ENCODE data around the gene TMCC1.
A peak's percentile ranks its signal among the peaks of the same experiment; 100 is the strongest.
"Not testable (repeated sequence)": the region's sequence is repeated elsewhere in the genome, so short reads cannot be mapped to it uniquely, and the experiment has no call there.

TMCC1 gene

GRCh38 chr3:129727707-129728106 is 165.8 kb downstream of the TMCC1 start:
- DNase-seq (ENCODE audit: low spot score): no peak

DNA sequence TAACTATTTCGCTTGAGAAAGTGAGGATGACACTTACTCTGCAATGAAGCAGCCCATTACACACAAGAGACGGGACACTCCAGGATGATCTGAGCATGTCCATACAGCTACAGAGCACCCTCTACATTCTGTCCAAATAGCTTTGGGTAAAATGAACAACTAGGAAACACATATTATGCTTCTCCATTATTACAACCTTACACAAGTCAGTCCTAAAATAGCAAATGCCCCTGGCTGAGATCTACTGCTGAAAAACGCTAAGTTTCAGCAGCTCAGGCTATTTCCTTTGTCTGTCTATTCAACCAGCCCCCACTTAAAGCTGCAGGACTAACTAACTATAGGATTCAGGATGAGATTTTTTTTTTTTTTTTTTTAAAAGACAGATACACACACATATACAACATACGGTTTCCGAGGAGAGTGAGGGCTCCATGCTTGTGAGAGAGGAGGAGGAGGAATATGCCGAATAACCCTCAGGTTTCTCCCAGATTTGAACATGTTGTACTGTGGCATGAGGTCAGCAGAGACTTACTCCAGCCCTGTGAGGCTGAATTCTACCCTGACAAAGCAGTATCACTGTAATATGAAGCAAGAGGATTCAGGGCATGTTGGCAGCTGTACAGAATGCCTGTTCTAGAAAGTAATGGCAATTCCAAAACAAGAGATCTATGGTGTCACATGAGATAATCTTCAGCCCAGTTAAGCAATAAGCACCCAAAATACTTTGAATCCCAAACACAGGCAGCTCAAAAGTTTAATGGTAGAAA is 169.8 kb downstream of the TMCC1 start:
- no peak for DNase-seq (ENCODE audit: low spot score)

- no peak for DNase-seq (ENCODE audit: low spot score)
These were observed 171.0 kb downstream of the TMCC1 start for GRCh38 chr3:129722527-129722926.

DNA sequence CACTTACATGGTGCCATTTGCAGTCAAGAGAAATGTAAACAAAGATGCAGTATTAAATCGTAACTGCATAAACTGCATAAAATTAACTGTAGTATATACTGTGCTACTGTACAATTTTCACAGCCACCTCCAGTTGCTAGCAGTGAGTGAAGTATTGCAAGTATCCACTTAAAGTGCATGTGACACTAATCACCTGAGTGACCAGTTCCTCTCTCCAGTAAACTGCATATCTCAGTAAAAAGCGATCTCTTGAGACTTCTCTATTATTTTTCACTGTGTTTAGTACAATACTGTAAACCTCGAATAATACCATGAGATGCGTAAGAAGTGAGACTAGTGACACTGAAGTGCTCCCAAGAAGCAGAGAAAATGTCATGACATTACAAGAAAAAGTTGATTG is 175.3 kb downstream of the TMCC1 start:
- no peak for DNase-seq (ENCODE audit: low spot score)

GRCh38 chr3:129715854-129716253 is 177.7 kb downstream of the TMCC1 start:
- DNase-seq (ENCODE audit: low spot score): no peak

GRCh38 chr3:129708328-129708861 is 185.1 kb downstream of the TMCC1 start:
- DNase-seq (ENCODE audit: low spot score): no peak

GRCh38 chr3:129705274-129705673 is 188.2 kb downstream of the TMCC1 start:
- no peak for DNase-seq (ENCODE audit: low spot score)

GRCh38 chr3:129703913-129704312 is 189.6 kb downstream of the TMCC1 start:
- no peak for DNase-seq (ENCODE audit: low spot score)

GRCh38 chr3:129702934-129703712 is 190.4 kb downstream of the TMCC1 start:
- no peak for DNase-seq (ENCODE audit: low spot score)

GRCh38 chr3:129701161-129701560 is 192.3 kb downstream of the TMCC1 start:
- no peak for DNase-seq (ENCODE audit: low spot score)

DNA sequence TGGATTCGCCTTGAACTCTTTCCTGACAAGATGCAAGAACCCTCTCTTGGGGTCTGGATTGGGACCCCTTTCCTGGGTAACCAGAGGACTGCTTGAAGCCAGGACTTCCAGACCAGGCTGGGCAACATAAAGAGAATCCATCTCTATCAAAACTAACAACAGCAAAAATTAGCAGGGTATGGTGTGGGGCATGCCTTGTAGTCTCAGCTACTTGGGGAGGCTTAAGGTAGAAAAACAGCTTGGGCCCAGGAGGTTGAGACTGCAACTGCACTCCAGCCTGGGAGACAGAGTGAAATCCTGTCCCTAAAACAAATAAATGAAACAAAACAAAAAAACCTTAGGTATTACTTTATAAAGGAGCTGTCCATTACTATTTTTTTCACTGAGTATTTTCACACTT is 193.9 kb downstream of the TMCC1 start:
- no peak for DNase-seq (ENCODE audit: low spot score)

DNA sequence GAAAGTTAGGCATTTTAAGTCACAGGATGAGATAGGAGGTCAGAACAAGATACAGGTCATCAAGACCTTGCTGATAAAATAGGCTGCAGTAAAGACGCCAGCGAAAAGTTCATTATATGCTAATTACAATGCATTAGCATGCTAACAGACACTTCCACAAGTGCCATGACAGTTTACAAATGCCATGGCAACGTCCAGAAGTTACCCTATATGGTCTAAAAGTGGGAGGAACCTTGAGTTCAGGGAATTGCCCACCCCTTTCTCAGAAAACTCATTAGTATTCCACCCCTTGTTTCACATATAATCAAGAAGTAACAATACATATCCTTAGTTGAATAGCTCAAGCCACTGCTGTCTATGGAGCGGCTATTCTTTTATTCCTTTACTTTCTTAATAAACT is 194.3 kb downstream of the TMCC1 start:
- DNase-seq (ENCODE audit: low spot score): no peak

GRCh38 chr3:129697229-129697969 is 196.1 kb downstream of the TMCC1 start:
- no peak for DNase-seq (ENCODE audit: low spot score)

DNA sequence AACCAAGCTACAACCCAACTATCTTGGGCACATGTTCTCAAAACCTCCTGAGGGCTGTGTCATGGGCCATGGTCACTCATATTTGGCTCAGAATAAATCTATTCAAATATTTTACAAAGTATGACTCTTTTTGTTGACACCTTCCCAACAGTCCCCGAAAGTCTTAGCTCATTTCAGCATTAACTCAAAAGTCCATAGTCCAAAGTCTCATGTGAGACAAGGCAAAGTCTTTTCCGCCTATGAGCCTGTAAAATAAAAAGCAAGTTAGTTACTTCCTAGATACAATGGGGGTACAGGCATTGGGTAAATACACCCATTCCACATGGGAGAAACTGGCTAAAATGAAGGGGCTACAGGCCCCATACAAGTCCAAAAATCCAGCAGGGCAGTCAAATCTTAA is 197.1 kb downstream of the TMCC1 start:
- not testable (repeated sequence) for DNase-seq (ENCODE audit: low spot score)

DNA sequence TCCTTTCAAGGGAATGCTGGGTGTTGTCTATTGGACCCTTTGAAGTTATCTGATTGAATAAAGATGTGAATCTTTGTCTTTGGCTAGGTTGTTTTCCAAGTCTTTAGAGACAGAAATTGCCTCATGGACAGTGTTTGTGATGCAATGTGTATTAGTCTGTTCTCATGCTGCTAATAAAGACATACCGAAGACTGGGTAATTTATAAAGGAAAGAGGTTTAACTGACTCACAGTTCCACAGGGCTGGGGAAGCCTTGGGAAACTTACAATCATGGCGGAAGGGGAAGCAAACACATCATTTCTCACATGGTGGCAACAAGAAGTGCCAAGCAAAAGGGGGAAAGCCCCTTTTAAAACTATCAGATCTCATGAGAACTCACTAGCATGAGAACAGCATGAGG is 198.3 kb downstream of the TMCC1 start:
- no peak for DNase-seq (ENCODE audit: low spot score)

- peak; percentile 7 for DNase-seq (ENCODE audit: low spot score)
These were observed 199.3 kb downstream of the TMCC1 start for GRCh38 chr3:129694228-129694627.

DNA sequence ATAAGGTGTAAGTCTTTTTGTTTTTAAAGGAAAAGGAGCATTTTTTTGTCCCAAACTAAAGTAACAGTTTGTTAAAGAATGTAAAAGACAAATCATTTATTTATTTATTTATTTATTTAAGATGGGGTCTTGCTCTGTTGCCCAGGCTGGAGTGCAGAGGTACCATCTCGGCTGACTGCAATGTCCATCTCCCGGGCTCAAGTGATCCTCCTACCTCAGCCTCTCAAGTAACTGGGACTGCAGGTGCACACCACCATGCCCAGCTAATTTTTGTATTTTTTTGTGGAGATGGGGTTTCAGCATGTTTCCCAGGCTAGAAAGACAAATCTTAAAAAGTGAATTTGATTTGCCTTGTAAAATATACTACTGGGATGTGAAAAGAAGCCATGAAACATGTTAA is 200.8 kb downstream of the TMCC1 start:
- no peak for DNase-seq (ENCODE audit: low spot score)

DNA sequence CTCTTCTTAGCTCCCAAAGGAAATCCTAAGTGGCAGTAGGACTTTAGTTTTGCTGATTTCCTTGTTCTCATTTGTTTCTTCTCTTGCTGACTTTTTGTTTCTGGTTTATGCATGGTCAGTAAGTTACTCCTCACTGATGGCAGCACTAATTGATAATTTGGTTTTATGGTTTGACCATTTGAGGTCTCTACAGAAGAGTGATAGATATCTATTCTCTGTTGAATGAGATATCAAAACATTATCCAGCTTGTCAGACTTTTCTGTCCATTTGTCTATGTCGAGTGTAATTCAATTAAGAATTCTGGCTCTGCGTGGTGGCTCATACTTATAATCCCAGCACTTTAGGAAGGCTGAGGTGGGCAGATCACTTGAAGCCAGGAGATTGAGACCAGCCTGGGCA is 202.5 kb downstream of the TMCC1 start:
- DNase-seq (ENCODE audit: low spot score): no peak

GRCh38 chr3:129690406-129690805 is 203.1 kb downstream of the TMCC1 start:
- DNase-seq (ENCODE audit: low spot score): peak; percentile 18

GRCh38 chr3:129689036-129689435 is 204.5 kb downstream of the TMCC1 start:
- DNase-seq (ENCODE audit: low spot score): no peak

DNA sequence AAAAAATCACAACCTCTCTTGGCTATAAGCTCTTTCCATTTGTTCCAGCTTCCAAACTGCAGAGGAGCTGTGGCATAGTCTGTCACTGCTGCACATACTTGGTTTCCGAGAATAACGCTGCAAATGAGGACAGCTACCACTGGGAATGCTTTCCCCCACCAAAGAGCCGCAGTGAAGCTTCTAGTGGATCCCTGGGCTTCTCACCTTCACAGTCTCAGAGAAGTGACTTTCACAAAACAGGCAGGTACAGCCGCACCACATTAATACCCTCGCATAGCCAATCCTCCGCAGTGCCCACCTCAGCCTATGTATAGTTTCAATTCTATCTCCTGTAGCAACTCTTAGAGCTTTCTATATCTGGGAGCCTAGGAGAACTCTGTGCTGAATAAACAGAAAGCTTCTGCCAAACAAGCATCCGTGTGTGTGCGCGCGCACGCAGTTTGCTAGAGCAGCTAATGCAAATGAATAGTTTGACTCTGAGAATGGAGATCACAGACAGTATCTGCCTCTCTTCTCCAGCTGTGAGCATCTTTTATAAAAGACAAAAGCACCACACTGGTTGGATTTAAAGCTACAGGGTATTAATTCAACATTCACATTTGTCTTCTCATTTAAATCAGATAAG is 205.1 kb downstream of the TMCC1 start:
- DNase-seq (ENCODE audit: low spot score): no peak

GRCh38 chr3:129687586-129688125 is 205.9 kb downstream of the TMCC1 start:
- DNase-seq (ENCODE audit: low spot score): no peak

All from LoVo (cell line).